K562 (cell line): ENCODE data around the gene AMDHD2. TPM values are rescaled to one million over a fixed set of nuclear protein-coding genes. Genes with fewer than 3 reads are reported as not detected.
A peak's percentile ranks its signal among the peaks of the same experiment; 100 is the strongest.

Experiments used
- ATAC-seq: fragments of 200-7000 bp; cut with Tn5 transposase; 3 replicates; pipeline ENCODE4 v1.9.1; 2020; ENCODE audit warnings: moderate library complexity
- BruUV-seq: library from RNA; stranded (reverse); fragments of 400-500 nt; replicated peaks from 2 replicates; lab custom pipeline; 2021; lab: Mats Ljungman, UMichigan
- CTCF ChIA-PET: fragments of 300-600 bp; formaldehyde crosslinking; extraction: SDS; loops from one replicate; lab custom pipeline; 2021; ENCODE audit warnings: low intra/inter-chr PET ratio; lab: Yijun Ruan, JAX
- POLR2A ChIA-PET: fragments of 300-600, 350-650 bp; sonication (Branson Sonifier 250); formaldehyde crosslinking; extraction: SDS; loops from one replicate; lab custom pipeline; 2021; ENCODE audit warnings: antibody characterized with exemption, inconsistent platforms; lab: Yijun Ruan, JAX
- DNase-seq, 4 experiments: peaks; one replicate each; pipeline versions ENCODE4 v3.0.0 to v3.0.0-alpha.2; 2011 to 2018; ENCODE audit warnings: low spot score in 3 of 4, mixed read lengths in 3 of 4; ENCODE audit errors: extremely low read depth in 1 of 4
- FAIRE-seq: peaks from 2 replicates; lab custom pipeline; 2011; peaks lifted over from hg19 to GRCh38; lab: Jason Lieb, UNC
- H2AFZ ChIP-seq: 2 replicates; pipeline ENCODE4 v1.6.0; 2011; ENCODE audit warnings: low read depth, low read length, control low read depth, inconsistent platforms
- H3K27ac ChIP-seq: fragments of 200-600 bp; 3 replicates; pipeline ENCODE4 v1.8.0; 2011; ENCODE audit warnings: low read depth, mild to moderate bottlenecking, control low read depth, inconsistent platforms, low read length, moderate library complexity, mixed read lengths; ENCODE audit errors: extremely low read depth
- H3K27me3 ChIP-seq, 2 experiments: fragments of 300-600 bp in 1 of 2; 2 replicates in 1 of 2; 3 replicates in 1 of 2; pipeline versions ENCODE4 v1.6.0 to v1.8.0; 2011; ENCODE audit warnings: inconsistent platforms in 2 of 2, low read length in 2 of 2, mild to moderate bottlenecking in 1 of 2, mixed read lengths in 1 of 2, moderate library complexity in 1 of 2; ENCODE audit not compliant: control insufficient read depth in 2 of 2, insufficient read depth in 2 of 2
- H3K36me3 ChIP-seq: fragments of 300-600 bp; 3 replicates; pipeline ENCODE4 v1.8.0; 2011; ENCODE audit warnings: mild to moderate bottlenecking, low read length, inconsistent platforms; ENCODE audit not compliant: control insufficient read depth, insufficient read depth
- H3K4me1 ChIP-seq, 2 experiments: fragments of 200-600 bp in 1 of 2; replicated peaks in 1 of 2; 2 replicates in 1 of 2; 3 replicates in 1 of 2; pipeline versions ENCODE4 v1.5.1 to v1.8.0; 2011; ENCODE audit warnings: inconsistent platforms in 2 of 2, low read length in 2 of 2, mild to moderate bottlenecking in 1 of 2, mixed read lengths in 1 of 2, moderate library complexity in 1 of 2; ENCODE audit not compliant: control insufficient read depth in 2 of 2, insufficient read depth in 2 of 2
- H3K4me2 ChIP-seq: 2 replicates; pipeline ENCODE4 v1.6.1; 2011; ENCODE audit warnings: low read length, control low read depth, inconsistent platforms, mixed read lengths; ENCODE audit not compliant: insufficient read depth
- H3K4me3 ChIP-seq: fragments of 200-600 bp; sonication (generic), shearing (Covaris generic); 2 replicates; pipeline ENCODE4 v1.5.1; 2016; ENCODE audit warnings: control low read depth, inconsistent platforms
- H3K79me2 ChIP-seq: fragments of 200-600 bp; 3 replicates; pipeline ENCODE4 v1.8.0; 2011; ENCODE audit warnings: low read length, inconsistent platforms; ENCODE audit not compliant: control insufficient read depth, insufficient read depth
- H3K9ac ChIP-seq, 2 experiments: 2 replicates each; pipeline versions ENCODE4 v1.6.0 to v1.6.1; 2011; ENCODE audit warnings: low read depth in 2 of 2, low read length in 2 of 2, control low read depth in 1 of 2, inconsistent platforms in 1 of 2, mild to moderate bottlenecking in 1 of 2, mixed read lengths in 1 of 2; ENCODE audit not compliant: insufficient read depth in 1 of 2
- H3K9me1 ChIP-seq: one replicate; pipeline ENCODE4 v1.6.0; 2011; ENCODE audit warnings: inconsistent platforms, mild to moderate bottlenecking, low read length, moderate library complexity; ENCODE audit not compliant: control insufficient read depth, insufficient read depth
- H3K9me3 ChIP-seq: replicated peaks from 2 replicates; pipeline ENCODE4 v1.5.1; 2011; ENCODE audit warnings: low read depth, low read length, inconsistent platforms; ENCODE audit not compliant: control insufficient read depth, insufficient read depth
- H4K20me1 ChIP-seq: replicated peaks from 2 replicates; pipeline ENCODE4 v1.6.1; 2011; ENCODE audit warnings: low read length, inconsistent platforms, mixed read lengths; ENCODE audit not compliant: control insufficient read depth, insufficient read depth
- BMI1 ChIP-seq: fragments of 150-350 bp; IDR thresholded peaks from 2 replicates; pipeline ENCODE4 v1.6.1; 2014; ENCODE audit warnings: low read length
- DNMT1 ChIP-seq: fragments of 450-650 bp; IDR thresholded peaks from 2 replicates; pipeline ENCODE4 v1.6.1; 2016; ENCODE audit warnings: antibody characterized with exemption, mild to moderate bottlenecking
- FOXJ2 ChIP-seq: fragments of 200-800 bp; sonication (Bioruptor generic); IDR thresholded peaks from 2 replicates; pipeline ENCODE4 v1.6.1; 2016; ENCODE audit warnings: missing genetic modification characterization, missing compliant biosample characterization
- MAX ChIP-seq: sonication (generic); formaldehyde crosslinking; IDR thresholded peaks from 2 replicates; pipeline ENCODE4 v1.9.0; 2022; ENCODE audit warnings: mild to moderate bottlenecking, missing genetic modification reagents
- WGBS: fragments of 100-300 bp; shearing (Covaris generic); methylation state at CpG from one replicate; pipeline ENCODE4 v1.1.6; 2016; ENCODE audit warnings: low coverage, mixed read lengths; ENCODE audit not compliant: insufficient coverage; ENCODE audit errors: missing lambda C conversion rate; 5-methylcytosine and 5-hydroxymethylcytosine counted together
- in situ Hi-C: fragments of 300-500 bp; cut with MboI; formaldehyde crosslinking; loops from 4 replicates; pipeline ENCODE4 v1.15.0; 2018; ENCODE audit warnings: inconsistent platforms, mixed read lengths
- intact Hi-C: fragments of 100-400 bp; cut with micrococcal nuclease; formaldehyde crosslinking; loops from 2 replicates; pipeline ENCODE4 v1.14.2; 2022
- polyA plus RNA-seq, 8 experiments: library from polyadenylated mRNA; depleted of rRNA in 4 of 8; stranded (reverse) in 5 of 8; unstranded in 3 of 8; fragments of >200 nt; fragmentation: Nextera tagmentation in 2 of 8; fragmentation: Illumina TruSeq in 1 of 8; extraction: Ambion mirVana in 2 of 8; extraction: Trizol in 1 of 8; gene quantifications; 2 replicates each; pipeline versions ENCODE4 v1.2.1 to v1.2.3, GENCODE V29; 2011 to 2014; ENCODE audit warnings: inconsistent platforms in 1 of 8, missing spikeins in 1 of 8
- total RNA-seq, 7 experiments: library from RNA; depleted of rRNA in 6 of 7; stranded (reverse); fragments of >200 nt in 6 of 7; fragmentation: Illumina TruSeq in 2 of 7; extraction: Trizol in 2 of 7; gene quantifications; 2 replicates each; pipeline versions ENCODE4 v1.2.1 to v1.2.3, GENCODE V29; 2011 to 2021; ENCODE audit warnings: low replicate concordance in 1 of 7
- TF ChIP-seq, protein P1 (sequence below): IDR thresholded peaks from 2 replicates; pipeline ENCODE4 v1.6.1; 2011; ENCODE audit warnings: borderline replicate concordance, low read depth, mild to moderate bottlenecking, moderate library complexity, low read length; ENCODE audit not compliant: insufficient read depth, poor library complexity, severe bottlenecking

Gene AMDHD2
- total and polyA plus RNA-seq, 9 of the 15 experiments (the other 6 are each of a cell fraction or from before 2014, with no cell fraction given), result 0.38 to 56.9 (median 18.3) TPM; not detected in 1

GRCh38 chr16:2501946-2502895, 17.9 kb upstream of the AMDHD2 start:
- CTCF ChIA-PET, result interaction anchor here (0.6 to 3.5 kb wide), 9 partner anchors 12 to 498 kb away, joined by 3 to 17 read pairs (median 3); partner anchors contain the start of genes ABCA3, ATP6V0C, CCNF and TBC1D24
- FAIRE-seq, result no peak
- Histone ChIP-seq H3K4me1 (peaks cover 12 to 63% of the 10 kb centered on the region in 2 experiments), H3K4me3 (no peak overlapping the region), H3K9me3 (no peaks in the 10 kb centered on the region), H3K4me2 (no peak overlapping the region), H3K36me3 (peaks cover 56% of the 10 kb centered on the region; the same call in 2 of the 3 replicates), H3K27me3 (no peaks in the 10 kb centered on the region), H3K27ac (no peak overlapping the region), H2AFZ (no peak overlapping the region), H3K79me2 (peaks cover 13% of the 10 kb centered on the region), H3K9ac (peak overlapping the region in 1 of 2 experiments; percentile 82; a peak in 1 of 4 replicates), H3K9me1 (no peaks in the 10 kb centered on the region), H4K20me1 (peaks cover 3% of the 10 kb centered on the region; the same call in 1 of the 2 replicates)
- no peak for ATAC-seq
- no peak for DNase-seq
- in situ Hi-C loops (no loop called here), intact Hi-C loops (loop anchor here (1.0 to 10.0 kb wide), 4 partner anchors 35 to 206 kb away; partner anchors contain the start of genes ABCA3 and CCNF)
- BruUV-seq, result no TSS peak
- POLR2A ChIA-PET, result interaction anchor here (0.8 to 1.2 kb wide), 6 partner anchors 19 to 347 kb away, joined by 3 to 4 read pairs (median 3); partner anchors contain the start of gene TRAF7
- WGBS, result 86% methylated on average over 10 of the region's 18 CpGs
- TF ChIP-seq, protein P1, sequence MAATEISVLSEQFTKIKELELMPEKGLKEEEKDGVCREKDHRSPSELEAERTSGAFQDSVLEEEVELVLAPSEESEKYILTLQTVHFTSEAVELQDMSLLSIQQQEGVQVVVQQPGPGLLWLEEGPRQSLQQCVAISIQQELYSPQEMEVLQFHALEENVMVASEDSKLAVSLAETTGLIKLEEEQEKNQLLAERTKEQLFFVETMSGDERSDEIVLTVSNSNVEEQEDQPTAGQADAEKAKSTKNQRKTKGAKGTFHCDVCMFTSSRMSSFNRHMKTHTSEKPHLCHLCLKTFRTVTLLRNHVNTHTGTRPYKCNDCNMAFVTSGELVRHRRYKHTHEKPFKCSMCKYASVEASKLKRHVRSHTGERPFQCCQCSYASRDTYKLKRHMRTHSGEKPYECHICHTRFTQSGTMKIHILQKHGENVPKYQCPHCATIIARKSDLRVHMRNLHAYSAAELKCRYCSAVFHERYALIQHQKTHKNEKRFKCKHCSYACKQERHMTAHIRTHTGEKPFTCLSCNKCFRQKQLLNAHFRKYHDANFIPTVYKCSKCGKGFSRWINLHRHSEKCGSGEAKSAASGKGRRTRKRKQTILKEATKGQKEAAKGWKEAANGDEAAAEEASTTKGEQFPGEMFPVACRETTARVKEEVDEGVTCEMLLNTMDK, result no peak
- no peak for TF ChIP-seq BMI1
- no peak for TF ChIP-seq FOXJ2 (tag)
- peak; percentile 26; the same call in 1 of the 2 replicates for TF ChIP-seq MAX (CRISPR knock-in tag)
- no peak for TF ChIP-seq DNMT1
